Sigmoid colon (tissue), 7 donors: ENCODE results near the gene PRICKLE4. TPM values are rescaled to one million over a fixed set of nuclear protein-coding genes. Genes with fewer than 3 reads are reported as not detected.

Experiments
- DNase-seq: peaks from one replicate; pipeline ENCODE4 v3.0.0-alpha.2; 2019
- H3K27ac ChIP-seq, 4 donors: fragments of 200-600 bp; sonication (generic); one replicate each; pipeline ENCODE4 v1.5.1; 2016 to 2019; ENCODE audit warnings: mild to moderate bottlenecking in 1 of 4
- H3K27me3 ChIP-seq, 3 donors: fragments of 200-600 bp; sonication (generic); one replicate each; pipeline ENCODE4 v1.5.1; 2019; ENCODE audit warnings: mild to moderate bottlenecking in 1 of 3
- H3K36me3 ChIP-seq, 4 donors: fragments of 200-600 bp; sonication (generic); one replicate each; pipeline ENCODE4 v1.5.1; 2016 to 2019
- H3K4me1 ChIP-seq, 4 donors: fragments of 200-600 bp; sonication (generic); one replicate each; pipeline ENCODE4 v1.5.1; 2017 to 2019
- H3K4me3 ChIP-seq, 4 donors: fragments of 200-600 bp; sonication (generic); one replicate each; pipeline ENCODE4 v1.5.1; 2017 to 2019; ENCODE audit warnings: mild to moderate bottlenecking in 2 of 4, moderate library complexity in 1 of 4
- H3K9me3 ChIP-seq, 4 donors: fragments of 200-600 bp in 3 of 4; sonication (generic) in 3 of 4; one replicate each; pipeline versions ENCODE4 v1.5.1 to v1.6.1; 2013 to 2019
- EP300 ChIP-seq, 4 donors: sonication (generic); formaldehyde crosslinking; IDR thresholded peaks; one replicate each; pipeline ENCODE4 v1.6.1; 2017; ENCODE audit warnings: antibody characterized with exemption in 4 of 4
- POLR2A ChIP-seq, 2 donors: fragments of 450-650 bp; IDR thresholded peaks; one replicate each; pipeline ENCODE4 v1.6.1; 2016; ENCODE audit warnings: antibody characterized with exemption in 2 of 2, mild to moderate bottlenecking in 2 of 2, moderate library complexity in 2 of 2
- POLR2AphosphoS5 ChIP-seq, 4 donors: sonication (generic); formaldehyde crosslinking; IDR thresholded peaks; one replicate each; pipeline ENCODE4 v1.6.1; 2017; ENCODE audit warnings: antibody characterized with exemption in 4 of 4
- WGBS, 2 donors: extraction: QIAGEN DNeasy Blood & Tissue Kit; methylation state at CpG; one replicate each; pipeline ENCODE4 v1.1.7; 2013; 5-methylcytosine and 5-hydroxymethylcytosine counted together
- intact Hi-C: fragments of 100-400 bp; cut with DNase I; formaldehyde crosslinking; loops from one replicate; pipeline ENCODE4 v1.15.1; 2023
- polyA plus RNA-seq, 3 donors: library from polyadenylated mRNA; stranded (reverse); fragments of 200-250 nt; gene quantifications; one replicate each; pipeline ENCODE4 v1.2.3, GENCODE V29; 2013
- total RNA-seq, 4 donors: library from RNA; depleted of rRNA; stranded (reverse); fragments of >200 nt; gene quantifications; one replicate each; pipeline ENCODE4 v1.1.0, GENCODE V29; 2016
- TF ChIP-seq, protein P1 (sequence below), 4 experiments: fragments of 450-650 bp in 3 of 4; fragments of 200-600 bp in 1 of 4; IDR thresholded peaks; one replicate each; pipeline ENCODE4 v1.5.1; 2016 to 2019; ENCODE audit warnings: antibody characterized with exemption in 4 of 4, mild to moderate bottlenecking in 3 of 4, moderate library complexity in 2 of 4
- donor health status: healthy with polysubstance abuse.
- donor health status: Bipolar disorder and iron deficiency.
- donor health status: healthy.

The PRICKLE4 gene
- total and polyA plus RNA-seq, 7 donors, result 1.5 to 13.8 (median 4.1) TPM; not detected in 2

GRCh38 chr6:41740366-41741162 lies 40.0 kb upstream of the PRICKLE4 start:
- DNase-seq, result no peak
- 75 to 78% methylated on average over 13 of the region's 13 CpGs for WGBS, 2 donors
- H3K4me3 ChIP-seq, result no peak overlapping the region
- H3K27me3 ChIP-seq, result no peaks in the 10 kb centered on the region
- intact Hi-C loops, result no loop called here
- peaks cover 0 to 7% (median 6%) of the 10 kb centered on the region in 4 donors for H3K4me1 ChIP-seq
- H3K36me3 ChIP-seq, result no peaks in the 10 kb centered on the region
- no peak overlapping the region for H3K27ac ChIP-seq
- TF ChIP-seq POLR2AphosphoS5 (IDR thresholded peaks at IDR 0.05) (no peak), POLR2A (IDR thresholded peaks at IDR 0.05) (no peak), EP300 (IDR thresholded peaks at IDR 0.05) (no peak)
- TF ChIP-seq, protein P1, sequence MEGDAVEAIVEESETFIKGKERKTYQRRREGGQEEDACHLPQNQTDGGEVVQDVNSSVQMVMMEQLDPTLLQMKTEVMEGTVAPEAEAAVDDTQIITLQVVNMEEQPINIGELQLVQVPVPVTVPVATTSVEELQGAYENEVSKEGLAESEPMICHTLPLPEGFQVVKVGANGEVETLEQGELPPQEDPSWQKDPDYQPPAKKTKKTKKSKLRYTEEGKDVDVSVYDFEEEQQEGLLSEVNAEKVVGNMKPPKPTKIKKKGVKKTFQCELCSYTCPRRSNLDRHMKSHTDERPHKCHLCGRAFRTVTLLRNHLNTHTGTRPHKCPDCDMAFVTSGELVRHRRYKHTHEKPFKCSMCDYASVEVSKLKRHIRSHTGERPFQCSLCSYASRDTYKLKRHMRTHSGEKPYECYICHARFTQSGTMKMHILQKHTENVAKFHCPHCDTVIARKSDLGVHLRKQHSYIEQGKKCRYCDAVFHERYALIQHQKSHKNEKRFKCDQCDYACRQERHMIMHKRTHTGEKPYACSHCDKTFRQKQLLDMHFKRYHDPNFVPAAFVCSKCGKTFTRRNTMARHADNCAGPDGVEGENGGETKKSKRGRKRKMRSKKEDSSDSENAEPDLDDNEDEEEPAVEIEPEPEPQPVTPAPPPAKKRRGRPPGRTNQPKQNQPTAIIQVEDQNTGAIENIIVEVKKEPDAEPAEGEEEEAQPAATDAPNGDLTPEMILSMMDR (IDR thresholded peaks at IDR 0.05), result no peak
- no peaks in the 10 kb centered on the region for H3K9me3 ChIP-seq

GRCh38 chr6:41741625-41742490 lies 38.7 kb upstream of the PRICKLE4 start:
- no peaks in the 10 kb centered on the region for H3K36me3 ChIP-seq
- 57 to 81% methylated on average over 20 of the region's 20 CpGs for WGBS, 2 donors
- no peaks in the 10 kb centered on the region for H3K4me1 ChIP-seq
- intact Hi-C loops, result no loop called here
- no peak overlapping the region for H3K27ac ChIP-seq
- H3K4me3 ChIP-seq, result no peak overlapping the region
- H3K27me3 ChIP-seq, result no peaks in the 10 kb centered on the region
- TF ChIP-seq POLR2A (IDR thresholded peaks at IDR 0.05) (no peak), POLR2AphosphoS5 (IDR thresholded peaks at IDR 0.05) (no peak)
- TF ChIP-seq, protein P1 (IDR thresholded peaks at IDR 0.05), result no peak
- H3K9me3 ChIP-seq, result no peaks in the 10 kb centered on the region
- no peak for DNase-seq

- TF ChIP-seq POLR2AphosphoS5 (IDR thresholded peaks at IDR 0.05) (no peak), EP300 (IDR thresholded peaks at IDR 0.05) (no peak), POLR2A (IDR thresholded peaks at IDR 0.05) (no peak)
- TF ChIP-seq, protein P1 (IDR thresholded peaks at IDR 0.05), result no peak
- Histone ChIP-seq H3K4me1 (no peaks in the 10 kb centered on the region), H3K27me3 (no peaks in the 10 kb centered on the region), H3K27ac (no peak overlapping the region), H3K4me3 (no peak overlapping the region), H3K9me3 (no peaks in the 10 kb centered on the region), H3K36me3 (no peaks in the 10 kb centered on the region)
- WGBS, 2 donors, result 92 to 95% methylated on average over 6 of the region's 6 CpGs
- intact Hi-C loops, result no loop called here
- DNase-seq, result no peak
Observed at GRCh38 chr6:41743406-41744235, 37.0 kb upstream of the PRICKLE4 start.

DNA sequence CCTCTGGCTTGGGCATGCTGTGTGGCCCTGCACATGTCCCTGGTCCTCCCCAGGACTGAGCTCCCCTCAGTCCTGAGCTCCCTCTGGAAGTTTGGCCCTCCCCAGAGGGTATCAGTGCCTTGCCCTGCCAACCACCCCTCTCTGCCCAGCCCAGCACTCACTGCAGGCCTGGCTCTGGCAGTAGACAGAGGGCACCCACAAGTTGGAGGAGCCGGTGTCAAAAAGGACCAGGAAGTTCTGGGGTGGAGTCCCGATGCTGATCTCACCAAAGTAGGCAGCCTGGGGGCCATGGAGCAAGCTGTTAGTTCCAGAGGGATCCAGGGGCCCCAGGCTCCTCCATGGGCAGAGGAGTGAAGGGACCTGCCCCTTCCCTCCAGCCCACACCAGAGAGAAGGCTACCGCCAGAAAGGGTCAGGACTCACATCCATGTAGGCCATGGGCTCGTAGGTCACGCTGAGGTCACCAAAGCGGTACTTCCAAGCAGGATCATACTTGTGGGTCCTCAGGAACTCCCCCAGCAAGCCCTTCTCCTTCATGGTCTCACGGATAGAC lies 36.3 kb upstream of the PRICKLE4 start:
- Histone ChIP-seq H3K4me3 (no peak overlapping the region), H3K27ac (no peak overlapping the region)
- 89 to 93% methylated on average over 7 of the region's 7 CpGs for WGBS, 2 donors

More for the DNA sequence above, 36.3 kb upstream of the PRICKLE4 start:
- Histone ChIP-seq H3K36me3 (no peaks in the 10 kb centered on the region), H3K9me3 (no peaks in the 10 kb centered on the region), H3K27me3 (no peaks in the 10 kb centered on the region), H3K4me1 (no peaks in the 10 kb centered on the region)
- no peak for DNase-seq
- intact Hi-C loops, result no loop called here
- TF ChIP-seq, protein P1 (IDR thresholded peaks at IDR 0.05), result no peak
- TF ChIP-seq POLR2A (IDR thresholded peaks at IDR 0.05), result no peak
- no peak for TF ChIP-seq EP300 (IDR thresholded peaks at IDR 0.05)
- no peak for TF ChIP-seq POLR2AphosphoS5 (IDR thresholded peaks at IDR 0.05)
